GM21576 (cell line): ENCODE measurements around the gene IL13.
A peak's percentile ranks its signal among the peaks of the same experiment; 100 is the strongest.

Experiments
- ATAC-seq: cut with Tn5 transposase; IDR thresholded peaks from one replicate; pipeline ENCODE4 v1.9.1; 2021; ENCODE audit warnings: mild to moderate bottlenecking, moderate library complexity; ENCODE audit not compliant: unreplicated experiment

IL13 gene

DNA sequence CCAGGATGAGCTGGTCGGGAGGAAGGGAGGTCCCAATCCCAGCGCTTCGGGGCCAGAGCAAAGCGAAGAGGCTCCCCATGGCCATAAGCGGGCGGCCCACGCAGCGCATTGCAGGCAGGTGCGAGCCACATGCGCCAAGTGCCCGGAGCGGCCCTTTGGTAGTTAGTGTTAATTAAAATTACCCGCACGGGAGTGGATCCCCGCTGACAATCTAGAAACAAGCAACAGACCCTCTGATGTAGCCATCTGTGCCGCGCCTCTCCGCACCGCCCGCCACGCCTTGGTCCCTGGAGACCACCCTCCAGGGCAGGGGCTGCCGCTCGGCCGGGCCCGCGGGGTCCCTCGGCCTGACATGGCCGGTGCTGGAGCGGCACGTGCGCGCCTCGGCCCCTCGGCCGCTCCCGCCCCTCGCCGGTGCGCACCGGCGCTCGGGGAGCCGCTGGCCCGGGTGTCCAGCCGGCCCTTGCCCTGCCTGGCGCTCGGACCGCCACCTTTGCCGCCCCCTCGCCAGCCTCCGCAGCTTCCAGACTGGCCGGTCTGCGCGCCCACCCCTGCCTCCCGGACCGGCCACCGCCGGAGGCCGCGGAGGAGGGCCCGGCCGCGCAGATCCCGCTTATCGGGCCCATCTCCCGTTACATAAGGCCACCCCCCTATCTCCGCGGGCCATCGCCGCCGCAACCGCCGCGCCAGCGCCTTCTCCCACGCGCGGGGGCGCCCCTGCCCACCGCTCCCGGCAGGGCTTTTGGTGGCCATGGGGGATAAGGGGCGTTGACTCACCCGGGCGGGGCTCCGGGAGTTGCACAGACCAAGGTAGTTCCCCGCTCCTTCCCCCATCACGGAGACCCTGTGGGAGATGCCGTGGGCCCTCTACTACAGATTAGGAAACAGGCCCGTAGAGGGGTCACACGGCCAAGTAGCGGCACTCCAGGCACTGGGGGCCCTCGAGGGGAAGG, 1.9 kb upstream of the IL13 start:
- ATAC-seq, result no peak

GRCh38 chr5:132656774-132657355, 1.1 kb upstream of the IL13 start:
- ATAC-seq, result no peak

- ATAC-seq, result no peak
These were observed 669 bp downstream of the IL13 start for GRCh38 chr5:132658381-132659302.

DNA sequence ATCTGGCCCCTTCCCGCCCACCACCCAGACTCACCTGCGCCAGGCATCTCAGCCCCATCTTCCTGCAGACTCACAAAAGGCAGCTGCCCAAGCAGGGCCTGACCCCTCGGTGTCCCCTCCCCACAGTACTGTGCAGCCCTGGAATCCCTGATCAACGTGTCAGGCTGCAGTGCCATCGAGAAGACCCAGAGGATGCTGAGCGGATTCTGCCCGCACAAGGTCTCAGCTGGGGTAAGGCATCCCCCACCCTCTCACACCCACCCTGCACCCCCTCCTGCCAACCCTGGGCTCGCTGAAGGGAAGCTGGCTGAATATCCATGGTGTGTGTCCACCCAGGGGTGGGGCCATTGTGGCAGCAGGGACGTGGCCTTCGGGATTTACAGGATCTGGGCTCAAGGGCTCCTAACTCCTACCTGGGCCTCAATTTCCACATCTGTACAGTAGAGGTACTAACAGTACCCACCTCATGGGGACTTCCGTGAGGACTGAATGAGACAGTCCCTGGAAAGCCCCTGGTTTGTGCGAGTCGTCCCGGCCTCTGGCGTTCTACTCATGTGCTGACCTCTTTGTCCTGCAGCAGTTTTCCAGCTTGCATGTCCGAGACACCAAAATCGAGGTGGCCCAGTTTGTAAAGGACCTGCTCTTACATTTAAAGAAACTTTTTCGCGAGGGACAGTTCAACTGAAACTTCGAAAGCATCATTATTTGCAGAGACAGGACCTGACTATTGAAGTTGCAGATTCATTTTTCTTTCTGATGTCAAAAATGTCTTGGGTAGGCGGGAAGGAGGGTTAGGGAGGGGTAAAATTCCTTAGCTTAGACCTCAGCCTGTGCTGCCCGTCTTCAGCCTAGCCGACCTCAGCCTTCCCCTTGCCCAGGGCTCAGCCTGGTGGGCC, 1.9 kb downstream of the IL13 start:
- ATAC-seq, result no peak

GRCh38 chr5:132661231-132662003, 3.4 kb downstream of the IL13 start:
- ATAC-seq, result no peak

- no peak for ATAC-seq
These were observed 4.0 kb downstream of the IL13 start for GRCh38 chr5:132662004-132662401.

- ATAC-seq, result peak; percentile 55
These were observed 5.2 kb downstream of the IL13 start for GRCh38 chr5:132662925-132663770.

DNA sequence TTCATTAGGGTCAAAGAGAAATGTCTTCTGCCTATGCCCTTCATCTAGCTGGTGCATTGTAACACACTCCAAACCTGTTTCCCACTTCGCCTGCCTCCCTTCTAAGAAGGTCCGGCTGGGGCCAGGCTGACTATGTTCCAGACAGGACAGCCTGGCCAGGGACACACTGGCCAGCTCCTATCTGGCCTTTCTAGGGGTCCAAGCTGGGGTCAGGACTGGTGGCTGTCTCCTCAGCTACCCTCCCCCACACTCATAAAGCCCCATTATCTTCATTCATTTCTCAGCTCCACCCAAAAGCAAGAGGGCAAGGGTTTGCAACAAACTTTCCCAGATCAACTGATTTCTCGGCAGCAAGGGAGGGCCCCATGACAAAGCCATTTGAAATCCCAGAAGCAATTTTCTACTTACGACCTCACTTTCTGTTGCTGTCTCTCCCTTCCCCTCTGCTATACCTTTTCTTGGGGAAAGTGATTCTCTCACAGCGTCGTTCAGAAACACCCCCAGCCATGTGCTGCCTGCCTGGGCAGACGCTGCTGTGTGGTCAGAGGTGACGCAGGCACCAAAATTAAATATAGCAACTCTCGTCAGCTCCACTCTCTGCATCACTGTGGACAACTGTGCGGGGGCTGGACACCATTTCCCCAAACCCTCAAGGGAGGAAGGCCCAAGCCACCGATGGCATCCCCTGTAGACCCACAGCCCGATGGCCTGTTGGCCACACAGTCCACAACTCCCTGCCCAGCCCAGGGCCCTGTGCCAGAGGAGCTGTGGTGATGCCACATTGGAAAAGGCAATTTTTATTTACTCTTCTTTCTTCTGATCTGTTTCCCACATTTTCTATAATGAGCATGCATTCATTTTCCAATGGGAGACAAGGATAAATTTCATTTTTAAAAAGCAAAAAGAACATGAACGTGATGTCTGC, 6.1 kb downstream of the IL13 start:
- ATAC-seq, result peak; percentile 46

GRCh38 chr5:132664696-132665209, 6.8 kb downstream of the IL13 start:
- no peak for ATAC-seq

GRCh38 chr5:132665574-132666080, 7.7 kb downstream of the IL13 start:
- ATAC-seq, result no peak

GRCh38 chr5:132666310-132667123, 8.5 kb downstream of the IL13 start:
- ATAC-seq, result no peak

DNA sequence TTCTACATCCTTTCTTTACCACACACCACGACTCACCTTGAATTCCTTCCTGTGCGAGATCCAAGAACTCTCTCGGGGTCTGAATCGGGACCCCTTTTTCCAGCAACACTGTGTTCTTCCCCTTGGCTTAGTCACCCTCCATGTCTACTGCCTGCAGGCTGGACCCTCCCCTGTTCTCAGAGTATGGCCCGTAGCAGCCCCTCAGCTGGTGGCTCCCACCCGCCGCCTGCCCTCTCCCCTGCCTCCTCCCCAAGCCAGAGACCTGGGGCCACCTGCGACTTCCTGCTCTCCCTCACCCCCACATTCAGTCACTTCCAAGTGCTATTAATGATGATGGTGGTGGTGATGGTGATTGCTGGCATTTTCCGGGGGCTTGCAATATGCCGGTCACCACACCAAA, 9.3 kb downstream of the IL13 start:
- ATAC-seq, result no peak

- ATAC-seq, result no peak
These were observed 10.1 kb downstream of the IL13 start for GRCh38 chr5:132667761-132668705.

DNA sequence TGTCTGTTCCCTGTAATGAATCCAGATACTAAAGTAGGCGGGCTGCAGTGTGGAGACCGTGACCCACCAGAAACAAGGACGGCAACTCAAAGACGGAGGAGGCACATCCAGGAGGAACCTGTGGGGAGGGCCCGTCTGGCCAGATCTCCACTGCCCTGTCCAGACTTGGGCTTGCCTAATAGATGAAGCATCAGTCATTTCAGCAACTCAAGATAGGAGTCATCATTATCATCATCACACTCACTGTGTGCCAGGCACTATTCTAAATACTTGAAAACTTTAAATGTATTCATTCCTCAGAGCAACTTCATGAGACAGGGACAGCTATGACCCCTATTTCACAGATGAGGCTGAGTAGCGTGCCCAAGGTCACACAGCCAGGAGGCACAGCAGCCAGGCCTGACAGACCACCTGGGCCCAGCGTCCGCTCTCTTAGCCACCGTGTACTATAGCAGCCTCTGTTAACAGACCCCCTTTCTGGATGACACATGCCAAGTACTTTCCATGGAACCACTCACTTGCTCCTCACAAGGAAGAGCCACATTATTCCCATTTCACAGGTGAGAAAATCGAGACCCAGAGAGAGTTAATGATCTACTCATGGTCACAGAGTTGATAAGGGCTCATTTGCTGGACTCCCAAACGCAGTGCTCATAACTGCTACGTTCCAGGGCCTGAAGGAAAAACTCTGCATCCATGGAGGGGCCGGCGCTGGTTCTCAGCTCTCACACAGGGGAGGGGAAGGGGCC, 10.9 kb downstream of the IL13 start:
- no peak for ATAC-seq

GRCh38 chr5:132669455-132669820, 11.5 kb downstream of the IL13 start:
- no peak for ATAC-seq
